ENCODE results near the gene PSME1.

PSME1 gene

GRCh38 chr14:24160850-24161804 is 25.1 kb downstream of the PSME1 start, which contains the start of gene IRF9:
TSS of gene IRF9 (plus strand) at chr14:24161265. CDS start at chr14:24162145, 880 bp downstream.
- Histone ChIP-seq H3K9me3 (ENCODE audit: severe bottlenecking) (no peaks in the 10 kb centered on the region), H3K4me3 (ENCODE audit: low read depth, low read length) (peak within 1 kb of the TSS; percentile 3; the same call in 1 of the 2 replicates), H3K27me3 (ENCODE audit: insufficient read depth, low read depth, severe bottlenecking) (no peaks in the 10 kb centered on the region), H3K27ac (peak within 1 kb of the TSS; percentile 44), H3K36me3 (peaks cover 66% of the 10 kb centered on the region)
- peak; percentile 97 for DNase-seq
- TF ChIP-seq CTCF (IDR thresholded peaks at IDR 0.05; ENCODE audit: low read depth, low read length), result peak; percentile 91

- no peaks in the 10 kb centered on the region for H3K27me3 ChIP-seq (ENCODE audit: insufficient read depth, low read depth, severe bottlenecking)
- no peak for TF ChIP-seq CTCF (IDR thresholded peaks at IDR 0.05; ENCODE audit: low read depth, low read length)
- H3K9me3 ChIP-seq (ENCODE audit: severe bottlenecking), result no peaks in the 10 kb centered on the region
- H3K36me3 ChIP-seq, result peaks cover 58% of the 10 kb centered on the region
- no peak for DNase-seq
- H3K27ac ChIP-seq, result no peak overlapping the region
- H3K4me3 ChIP-seq (ENCODE audit: low read depth, low read length), result no peak overlapping the region
Observed at GRCh38 chr14:24162093-24162492, 26.1 kb downstream of the PSME1 start.

GRCh38 chr14:24164518-24164991 is 28.6 kb downstream of the PSME1 start:
- Histone ChIP-seq H3K27me3 (ENCODE audit: insufficient read depth, low read depth, severe bottlenecking) (no peaks in the 10 kb centered on the region), H3K9me3 (ENCODE audit: severe bottlenecking) (no peaks in the 10 kb centered on the region), H3K27ac (no peak overlapping the region), H3K36me3 (peaks cover 41% of the 10 kb centered on the region), H3K4me3 (ENCODE audit: low read depth, low read length) (no peak overlapping the region)
- no peak for DNase-seq
- no peak for TF ChIP-seq CTCF (IDR thresholded peaks at IDR 0.05; ENCODE audit: low read depth, low read length)

GRCh38 chr14:24165785-24166184 is 29.8 kb downstream of the PSME1 start:
- Histone ChIP-seq H3K27ac (no peak overlapping the region), H3K36me3 (peaks cover 29% of the 10 kb centered on the region), H3K4me3 (ENCODE audit: low read depth, low read length) (no peak overlapping the region), H3K27me3 (ENCODE audit: insufficient read depth, low read depth, severe bottlenecking) (no peaks in the 10 kb centered on the region), H3K9me3 (ENCODE audit: severe bottlenecking) (no peaks in the 10 kb centered on the region)
- no peak for TF ChIP-seq CTCF (IDR thresholded peaks at IDR 0.05; ENCODE audit: low read depth, low read length)
- no peak for DNase-seq

- DNase-seq, result no peak
- no peak overlapping the region for H3K27ac ChIP-seq
- peaks cover 32% of the 10 kb centered on the region for H3K36me3 ChIP-seq
- H3K9me3 ChIP-seq (ENCODE audit: severe bottlenecking), result no peaks in the 10 kb centered on the region
- H3K27me3 ChIP-seq (ENCODE audit: insufficient read depth, low read depth, severe bottlenecking), result no peaks in the 10 kb centered on the region
- no peak for TF ChIP-seq CTCF (IDR thresholded peaks at IDR 0.05; ENCODE audit: low read depth, low read length)
- H3K4me3 ChIP-seq (ENCODE audit: low read depth, low read length), result no peak overlapping the region
Observed at GRCh38 chr14:24167469-24168114, 31.6 kb downstream of the PSME1 start.

All from WERI-Rb-1 (cell line).